ENCODE data around the gene S100A2. TPM values are rescaled to one million over a fixed set of nuclear protein-coding genes. Genes with fewer than 3 reads are reported as not detected.
"Not testable (repeated sequence)": the region's sequence is repeated elsewhere in the genome, so short reads cannot be mapped to it uniquely, and the experiment has no call there.

Gene S100A2
- total RNA-seq, 1 donor from 2014 or later: 2.0 TPM

GRCh38 chr1:153586347-153586746, 20.7 kb upstream of the S100A2 start:
- Mint-ChIP-seq H3K36me3 (ENCODE audit: low read depth) (no peaks in the 10 kb centered on the region), H3K9me3 (no peaks in the 10 kb centered on the region), H3K27me3 (no peaks in the 10 kb centered on the region), H3K4me1 (no peaks in the 10 kb centered on the region), H3K4me3 (no peak overlapping the region), H3K27ac (no peak overlapping the region)
- ATAC-seq (ENCODE audit: low read depth) (no peak), DNase-seq (no peak)
- TF ChIP-seq, protein P1, sequence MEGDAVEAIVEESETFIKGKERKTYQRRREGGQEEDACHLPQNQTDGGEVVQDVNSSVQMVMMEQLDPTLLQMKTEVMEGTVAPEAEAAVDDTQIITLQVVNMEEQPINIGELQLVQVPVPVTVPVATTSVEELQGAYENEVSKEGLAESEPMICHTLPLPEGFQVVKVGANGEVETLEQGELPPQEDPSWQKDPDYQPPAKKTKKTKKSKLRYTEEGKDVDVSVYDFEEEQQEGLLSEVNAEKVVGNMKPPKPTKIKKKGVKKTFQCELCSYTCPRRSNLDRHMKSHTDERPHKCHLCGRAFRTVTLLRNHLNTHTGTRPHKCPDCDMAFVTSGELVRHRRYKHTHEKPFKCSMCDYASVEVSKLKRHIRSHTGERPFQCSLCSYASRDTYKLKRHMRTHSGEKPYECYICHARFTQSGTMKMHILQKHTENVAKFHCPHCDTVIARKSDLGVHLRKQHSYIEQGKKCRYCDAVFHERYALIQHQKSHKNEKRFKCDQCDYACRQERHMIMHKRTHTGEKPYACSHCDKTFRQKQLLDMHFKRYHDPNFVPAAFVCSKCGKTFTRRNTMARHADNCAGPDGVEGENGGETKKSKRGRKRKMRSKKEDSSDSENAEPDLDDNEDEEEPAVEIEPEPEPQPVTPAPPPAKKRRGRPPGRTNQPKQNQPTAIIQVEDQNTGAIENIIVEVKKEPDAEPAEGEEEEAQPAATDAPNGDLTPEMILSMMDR (IDR thresholded peaks at IDR 0.05): no peak
- POLR2A ChIA-PET: interaction anchor here (1.2 kb wide), 1 partner anchor 13 kb away, joined by 4 read pairs; no protein-coding TSS in a partner anchor
- CTCF ChIA-PET: no interaction called here
- intact Hi-C loops (cut with micrococcal nuclease): no loop called here

- POLR2A ChIA-PET: no interaction called here
- Mint-ChIP-seq H3K27ac (no peak overlapping the region), H3K36me3 (ENCODE audit: low read depth) (no peaks in the 10 kb centered on the region), H3K4me3 (no peak overlapping the region), H3K9me3 (no peaks in the 10 kb centered on the region), H3K27me3 (no peaks in the 10 kb centered on the region), H3K4me1 (no peaks in the 10 kb centered on the region)
- TF ChIP-seq, protein P1 (IDR thresholded peaks at IDR 0.05): no peak
- CTCF ChIA-PET: interaction anchor here (0.9 to 1.3 kb wide), 2 partner anchors 12 to 42 kb away, joined by 3 to 5 read pairs; partner anchors contain the start of gene S100A13
- DNase-seq (no peak), ATAC-seq (ENCODE audit: low read depth) (no peak)
- intact Hi-C loops (cut with micrococcal nuclease): no loop called here
Measured at GRCh38 chr1:153585006-153585405, 19.4 kb upstream of the S100A2 start.

DNA sequence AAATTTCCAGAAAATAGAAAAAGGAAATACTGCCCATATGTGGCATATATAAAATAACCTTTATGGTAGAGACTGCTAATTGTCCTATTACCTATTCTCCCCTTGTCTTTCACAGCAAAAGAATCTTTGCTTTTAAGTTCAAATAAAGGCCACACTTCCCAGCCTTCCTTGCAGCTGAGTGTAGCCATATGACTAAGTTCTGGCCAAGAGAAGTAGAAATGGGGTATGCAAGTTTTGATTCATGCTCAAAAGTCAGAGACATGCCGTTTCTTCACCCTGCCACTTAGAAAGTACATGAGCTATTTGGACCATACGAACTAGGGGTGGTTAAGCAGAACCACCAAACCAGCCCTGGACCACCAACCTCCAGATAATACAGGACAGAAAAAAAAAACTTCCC, 18.3 kb upstream of the S100A2 start:
- ChIA-PET POLR2A (interaction anchor here (0.6 to 0.7 kb wide), 2 partner anchors 144 to 929 kb away, joined by 3 to 6 read pairs; partner anchors contain the start of gene INTS3), CTCF (interaction anchor here (0.9 kb wide), 1 partner anchor 43 kb away, joined by 3 read pairs; the partner anchor contains the start of gene S100A13)
- Mint-ChIP-seq H3K9me3 (no peaks in the 10 kb centered on the region), H3K4me1 (no peaks in the 10 kb centered on the region), H3K27ac (no peak overlapping the region), H3K36me3 (ENCODE audit: low read depth) (no peaks in the 10 kb centered on the region), H3K27me3 (no peaks in the 10 kb centered on the region), H3K4me3 (no peak overlapping the region)
- DNase-seq (no peak), ATAC-seq (ENCODE audit: low read depth) (no peak)
- TF ChIP-seq, protein P1 (IDR thresholded peaks at IDR 0.05): no peak
- intact Hi-C loops (cut with micrococcal nuclease): no loop called here

GRCh38 chr1:153583514-153583913, 17.9 kb upstream of the S100A2 start:
- ATAC-seq (ENCODE audit: low read depth); CTCF ChIA-PET; H3K9me3 Mint-ChIP-seq; H3K27ac Mint-ChIP-seq; H3K36me3 Mint-ChIP-seq (ENCODE audit: low read depth); H3K27me3 Mint-ChIP-seq; H3K4me1 Mint-ChIP-seq; DNase-seq; H3K4me3 Mint-ChIP-seq; intact Hi-C loops (cut with micrococcal nuclease): not testable (repeated sequence)
- POLR2A ChIA-PET: interaction anchor here (0.6 to 0.7 kb wide), 2 partner anchors 144 to 930 kb away, joined by 3 to 6 read pairs; partner anchors contain the start of gene INTS3

- CTCF ChIA-PET, H3K27ac Mint-ChIP-seq: not testable (repeated sequence)
Measured at GRCh38 chr1:153582836-153583235, 17.2 kb upstream of the S100A2 start.

GRCh38 chr1:153578936-153579335, 13.3 kb upstream of the S100A2 start:
- H3K36me3 Mint-ChIP-seq (ENCODE audit: low read depth): no peaks in the 10 kb centered on the region
- H3K4me1 Mint-ChIP-seq: peaks cover 2% of the 10 kb centered on the region
- ChIA-PET POLR2A (interaction anchor here (3.6 kb wide), 1 partner anchor 55 kb away, joined by 24 read pairs; the partner anchor contains the start of gene CHTOP), CTCF (no interaction called here)
- DNase-seq (no peak), ATAC-seq (ENCODE audit: low read depth) (no peak)
- no peaks in the 10 kb centered on the region for H3K9me3 Mint-ChIP-seq
- no peak overlapping the region for H3K27ac Mint-ChIP-seq
- intact Hi-C loops (cut with micrococcal nuclease): no loop called here
- H3K27me3 Mint-ChIP-seq: peaks cover 4% of the 10 kb centered on the region
- TF ChIP-seq, protein P1 (IDR thresholded peaks at IDR 0.05): no peak
- H3K4me3 Mint-ChIP-seq: no peak overlapping the region

More at GRCh38 chr1:153582836-153583235, 17.2 kb upstream of the S100A2 start:
- H3K36me3 Mint-ChIP-seq (ENCODE audit: low read depth); H3K4me1 Mint-ChIP-seq; H3K27me3 Mint-ChIP-seq; DNase-seq; H3K4me3 Mint-ChIP-seq; POLR2A ChIA-PET; intact Hi-C loops (cut with micrococcal nuclease); H3K9me3 Mint-ChIP-seq; ATAC-seq (ENCODE audit: low read depth): not testable (repeated sequence)

Data from activated B cell treated with CpG ODN at 0.5 μM for 24 hours (primary cell).